Measurements from ENCODE around the gene TBL1X.
"Not testable (repeated sequence)": the region's sequence is repeated elsewhere in the genome, so short reads cannot be mapped to it uniquely, and the experiment has no call there.

TBL1X gene

DNA sequence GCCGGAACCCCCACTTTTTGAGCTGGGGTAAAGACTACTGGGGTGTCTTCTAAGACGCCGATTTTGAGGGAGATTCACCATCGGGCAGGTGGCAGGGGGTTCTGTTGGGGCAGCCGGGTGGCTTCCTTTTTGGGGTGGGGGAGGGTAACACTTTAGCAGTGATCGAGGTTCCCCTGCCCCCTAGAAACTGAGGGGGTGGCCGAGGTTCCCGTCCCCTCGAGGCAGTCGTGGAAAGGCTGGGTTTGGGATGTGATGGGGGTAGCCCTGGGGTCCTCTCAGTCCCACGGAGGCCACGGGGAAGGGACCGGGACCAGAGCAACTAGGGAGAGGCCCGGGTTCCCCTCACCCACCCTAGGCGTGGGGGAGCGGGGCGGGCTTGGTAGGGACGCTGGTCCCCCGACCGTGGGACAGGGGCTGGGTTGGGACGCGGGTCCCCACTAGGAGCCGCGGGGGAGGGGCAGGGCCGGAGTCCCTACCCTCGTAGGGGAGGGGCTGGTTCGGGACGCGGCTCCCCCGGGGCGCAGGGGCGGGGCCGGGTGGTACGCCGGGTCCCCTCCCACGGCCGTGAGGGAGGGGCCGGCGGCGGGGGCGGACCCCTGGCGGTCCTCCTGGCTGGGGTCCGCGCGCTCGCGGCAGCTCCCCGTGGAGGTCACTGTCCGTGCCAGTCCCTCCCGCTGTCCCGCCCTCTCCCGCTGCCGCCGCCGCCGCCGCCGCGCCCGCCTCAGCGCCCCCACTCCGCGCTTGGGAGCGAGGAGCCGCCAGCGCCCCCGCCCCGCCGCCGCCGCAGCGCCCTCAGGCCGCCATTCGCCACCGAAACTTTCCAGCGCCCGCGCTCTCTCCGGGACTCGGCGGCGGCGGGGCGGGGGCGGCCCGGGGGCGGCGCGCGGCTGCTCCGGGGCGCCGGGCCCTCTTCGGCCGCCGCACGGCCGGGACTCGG is at the start of gene TBL1X:
Gene TBL1X (plus strand): TSS at position 624 of the 937 bp plus-strand sequence. CDS start 188,529 bp downstream, outside the sequence.
- peak in 1 of 2 experiments; percentile 88 for DNase-seq

DNA sequence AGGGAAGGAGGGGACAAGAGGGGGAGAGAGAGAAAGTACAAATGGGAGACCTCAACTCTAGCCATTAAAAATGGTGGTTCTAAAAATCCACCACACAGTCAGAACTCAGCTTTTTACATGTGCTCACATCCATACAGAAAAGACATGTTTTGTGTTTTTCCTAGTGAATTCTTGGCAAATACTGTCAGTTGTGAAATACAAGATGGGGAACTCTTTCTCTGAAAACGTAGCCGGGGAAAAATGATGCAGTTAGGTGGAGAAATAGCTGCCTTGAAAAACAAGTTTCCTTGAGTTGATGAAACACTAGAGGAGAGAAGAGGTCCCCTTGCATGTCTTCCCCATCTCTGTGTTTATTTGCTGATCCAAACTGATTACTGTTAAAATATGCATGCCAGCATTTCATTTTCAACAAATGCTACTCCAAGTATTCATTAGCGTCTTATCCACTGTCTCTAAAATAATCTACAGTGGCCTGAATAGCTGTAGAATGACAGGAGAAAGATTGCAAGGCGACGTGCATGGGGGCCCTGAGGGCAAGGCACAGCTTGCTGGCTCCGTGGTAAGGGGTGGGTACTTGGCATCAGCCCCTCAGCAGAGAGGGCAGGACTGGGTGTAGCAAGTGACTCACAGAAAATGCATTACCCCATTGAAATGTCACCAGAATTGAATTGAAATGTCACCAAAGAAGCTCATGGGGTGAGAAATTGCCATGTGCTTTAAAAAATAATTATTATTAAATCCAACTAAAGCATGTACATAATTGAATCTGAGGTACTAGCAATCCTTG is 48.1 kb upstream of the TBL1X start:
- no peak for DNase-seq

DNA sequence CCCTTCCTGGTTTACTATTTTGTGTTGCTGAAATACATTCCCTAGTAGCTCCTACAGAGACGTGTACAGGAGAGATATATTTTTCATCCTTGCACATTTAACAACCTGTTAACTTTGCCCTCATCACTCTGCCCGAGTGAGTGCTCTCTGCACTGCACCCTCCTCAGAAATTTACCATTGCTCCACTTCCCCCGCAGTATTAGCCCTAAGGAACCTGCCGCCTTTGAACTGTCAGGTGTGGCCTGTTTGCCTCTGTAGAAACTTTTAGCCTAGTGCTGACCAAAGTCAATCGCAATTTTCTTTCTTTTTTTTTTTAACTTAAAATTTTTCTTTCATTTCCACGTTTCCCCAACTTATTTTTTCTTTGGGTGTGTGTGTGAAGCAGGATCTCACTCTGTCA is 46.6 kb upstream of the TBL1X start:
- DNase-seq, result no peak

GRCh38 chrX:9420275-9421265 is 44.3 kb upstream of the TBL1X start:
- no peak for DNase-seq

DNA sequence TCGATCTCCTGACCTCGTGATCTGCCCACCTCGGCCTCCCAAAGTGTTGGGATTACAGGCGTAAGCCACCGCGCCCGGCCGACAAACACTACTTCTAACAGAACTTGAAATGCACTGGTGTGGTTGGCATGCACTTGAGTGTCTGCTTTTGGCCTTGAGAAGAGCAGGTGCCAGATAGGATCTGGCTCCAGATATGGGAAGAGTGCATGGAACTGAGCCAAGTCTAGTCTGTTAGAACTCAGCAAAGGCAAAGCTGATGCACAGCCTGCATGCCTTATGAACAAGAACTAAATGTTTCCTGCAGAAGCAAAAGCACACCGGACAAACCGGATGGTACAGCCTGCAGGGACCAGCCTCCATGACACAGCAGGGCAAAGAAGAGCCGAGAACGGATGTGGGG is 35.1 kb upstream of the TBL1X start:
- DNase-seq, result no peak

DNA sequence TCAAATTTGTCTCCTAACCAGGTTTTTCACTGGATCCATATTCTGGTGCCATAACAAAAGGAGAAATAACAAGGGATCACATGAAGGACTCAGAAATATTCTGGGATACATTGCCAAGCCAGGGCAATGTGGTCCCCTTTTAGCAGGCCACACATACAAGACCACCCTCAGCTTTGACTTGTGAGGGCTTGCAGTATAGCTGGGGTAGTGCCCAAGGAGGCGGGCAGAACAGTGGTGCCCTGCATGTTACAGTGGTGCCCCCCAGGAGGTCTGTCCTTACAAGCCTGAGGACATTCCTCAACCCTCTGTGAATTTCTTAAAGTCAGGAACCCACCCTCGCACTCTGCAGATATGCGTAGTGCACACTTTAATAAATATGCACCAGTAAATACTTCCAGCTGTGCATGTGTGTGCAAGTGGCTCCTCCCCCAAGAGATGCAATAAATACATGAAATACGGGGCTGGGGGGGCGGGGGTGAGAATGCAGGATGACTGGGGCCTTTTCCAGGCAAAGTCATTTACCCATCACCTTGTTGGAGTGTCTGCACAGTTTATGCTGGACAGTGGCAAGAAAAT is 34.4 kb upstream of the TBL1X start:
- DNase-seq, result no peak

DNA sequence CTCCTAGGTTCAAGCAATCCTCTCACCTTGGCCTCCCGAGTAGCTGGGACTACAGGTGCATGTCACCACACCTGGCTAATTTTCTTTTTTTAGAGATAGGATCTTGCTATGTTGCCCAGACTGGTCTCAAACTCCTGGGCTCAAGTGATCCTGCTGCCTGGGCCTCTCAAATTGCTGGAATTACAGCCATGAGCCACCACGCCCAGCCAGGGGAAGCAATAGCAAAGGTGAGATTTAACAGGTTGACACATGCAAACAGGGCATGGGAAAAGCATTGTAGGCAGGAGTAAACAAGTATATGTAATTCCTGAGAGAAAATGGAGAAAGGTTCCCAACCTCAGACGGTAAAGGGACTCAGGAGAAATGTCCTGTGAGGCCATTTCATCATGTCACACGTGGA is 33.6 kb upstream of the TBL1X start:
- DNase-seq, result no peak

- DNase-seq, result no peak
Measured at GRCh38 chrX:9433596-9433995, 31.3 kb upstream of the TBL1X start.

DNA sequence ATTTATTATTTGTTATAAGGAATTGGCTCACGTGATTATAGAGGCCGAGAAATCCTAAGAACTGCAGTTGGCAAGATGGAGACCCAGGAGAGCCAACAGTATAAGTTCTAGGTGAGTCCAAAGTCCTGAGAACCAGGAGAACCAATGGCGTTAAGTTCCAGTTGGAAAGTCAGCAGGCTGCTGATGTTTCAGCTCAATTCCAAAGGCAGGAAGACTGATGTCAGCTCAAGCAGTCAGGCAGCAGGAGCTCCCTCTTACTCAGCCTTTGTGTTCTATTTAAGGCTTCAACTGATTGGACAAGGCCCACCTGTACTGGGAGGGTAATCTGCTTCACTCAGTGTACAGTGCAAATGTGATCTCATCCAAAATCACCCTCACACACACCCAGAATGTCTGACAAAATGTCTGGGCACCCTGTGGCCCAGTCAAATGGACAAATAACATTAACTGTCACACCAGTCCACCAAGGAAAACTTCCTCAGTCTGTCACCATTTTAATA is 30.8 kb upstream of the TBL1X start:
- no peak for DNase-seq

- DNase-seq, result not testable (repeated sequence)
Measured at GRCh38 chrX:9435086-9435485, 29.8 kb upstream of the TBL1X start.

- DNase-seq, result no peak
Measured at GRCh38 chrX:9436812-9437211, 28.0 kb upstream of the TBL1X start.

GRCh38 chrX:9438933-9439494 is 25.8 kb upstream of the TBL1X start:
- no peak for DNase-seq

DNA sequence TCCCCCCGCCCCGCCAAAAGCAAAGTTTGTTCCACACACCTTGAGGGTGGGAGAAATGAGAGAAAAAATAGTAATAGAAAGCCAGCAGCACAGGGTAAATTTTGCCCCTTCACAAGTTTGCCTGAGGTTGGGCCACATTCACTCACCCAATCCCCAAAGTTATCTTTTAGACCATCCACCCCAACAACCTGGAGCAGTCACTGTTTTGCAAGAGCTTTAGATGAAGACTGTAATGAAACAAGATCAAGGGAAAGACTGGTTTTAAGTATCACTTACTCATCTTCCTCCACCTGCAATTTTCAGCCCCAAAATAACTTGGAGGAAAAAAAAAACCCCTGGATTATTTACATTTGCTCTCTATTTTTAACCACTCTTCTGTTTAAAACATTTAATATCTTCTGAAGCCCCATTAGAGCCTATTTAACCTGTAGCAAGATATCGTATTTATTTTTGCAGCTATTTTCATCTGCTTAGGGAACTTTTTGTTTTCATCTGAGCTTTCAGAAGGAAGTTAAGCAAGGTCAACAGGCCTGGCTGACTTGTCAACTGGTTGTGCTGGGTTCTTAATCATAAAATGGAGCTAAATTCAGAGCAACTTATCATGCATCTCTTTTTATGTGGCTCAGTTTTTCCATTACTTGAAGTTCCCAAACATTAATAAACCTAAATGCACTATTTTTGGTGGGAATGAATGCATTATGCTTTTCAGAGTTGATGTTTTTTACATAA is 24.6 kb upstream of the TBL1X start:
- no peak for DNase-seq

- DNase-seq, result no peak
Measured at GRCh38 chrX:9442056-9442455, 22.8 kb upstream of the TBL1X start.

GRCh38 chrX:9443327-9443726 is 21.5 kb upstream of the TBL1X start:
- no peak for DNase-seq

DNA sequence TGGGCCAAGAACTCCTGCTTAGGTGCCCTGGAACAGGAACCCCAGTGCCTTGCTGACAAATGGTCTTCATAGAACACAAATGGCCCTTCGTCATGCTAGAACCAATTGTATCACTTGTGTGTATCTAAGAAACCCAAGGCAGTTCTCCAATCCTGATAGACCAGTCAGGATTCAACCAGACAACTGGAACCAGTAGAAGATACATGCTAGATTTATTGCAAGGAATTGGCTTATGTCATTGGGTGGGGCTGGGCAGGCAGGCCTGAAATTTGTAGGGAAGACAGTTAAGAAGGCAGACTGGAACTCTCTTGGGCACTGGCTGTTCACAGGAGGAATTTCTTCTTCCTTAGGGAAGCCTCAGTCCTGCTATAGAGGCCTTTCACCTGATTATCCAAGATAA is 17.0 kb upstream of the TBL1X start:
- no peak for DNase-seq

DNA sequence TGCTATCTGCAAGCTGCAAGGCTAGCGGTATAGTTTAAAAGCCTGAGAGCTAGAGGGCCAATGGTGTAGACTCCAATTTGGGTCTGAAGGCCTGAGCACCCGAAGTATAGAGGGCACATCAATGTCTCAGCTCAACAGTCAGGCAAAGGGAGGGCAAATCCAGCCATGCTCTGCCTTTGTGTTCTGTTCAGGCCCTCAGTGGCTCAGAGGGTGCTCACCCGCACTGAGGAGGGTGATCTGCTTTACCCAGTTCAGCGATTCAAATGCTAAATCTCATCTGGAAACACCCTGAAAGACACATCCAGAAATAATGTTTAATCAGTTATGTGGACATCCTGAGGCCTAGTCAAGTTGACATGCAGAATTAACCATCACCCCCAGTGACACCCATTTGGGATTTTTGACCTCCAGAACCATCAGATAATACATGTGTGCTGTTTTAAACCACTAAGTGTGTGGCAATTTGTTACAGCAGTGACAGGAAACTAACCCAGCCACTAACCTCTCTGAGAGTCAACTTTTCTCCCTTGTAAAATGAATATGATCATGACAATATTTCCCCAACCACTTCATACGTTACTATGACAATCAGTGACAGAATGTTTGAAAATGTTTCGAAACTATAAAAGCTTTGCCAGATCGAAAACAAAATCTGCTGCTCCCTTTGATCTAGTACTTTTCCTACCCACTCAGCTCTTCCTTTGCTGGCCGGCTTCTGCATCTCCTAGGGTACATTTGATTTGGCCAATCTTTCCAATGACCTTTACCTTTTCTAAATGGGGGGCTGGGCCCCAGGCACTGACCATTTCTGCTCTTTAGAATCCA is 8.4 kb upstream of the TBL1X start:
- DNase-seq, result no peak

DNA sequence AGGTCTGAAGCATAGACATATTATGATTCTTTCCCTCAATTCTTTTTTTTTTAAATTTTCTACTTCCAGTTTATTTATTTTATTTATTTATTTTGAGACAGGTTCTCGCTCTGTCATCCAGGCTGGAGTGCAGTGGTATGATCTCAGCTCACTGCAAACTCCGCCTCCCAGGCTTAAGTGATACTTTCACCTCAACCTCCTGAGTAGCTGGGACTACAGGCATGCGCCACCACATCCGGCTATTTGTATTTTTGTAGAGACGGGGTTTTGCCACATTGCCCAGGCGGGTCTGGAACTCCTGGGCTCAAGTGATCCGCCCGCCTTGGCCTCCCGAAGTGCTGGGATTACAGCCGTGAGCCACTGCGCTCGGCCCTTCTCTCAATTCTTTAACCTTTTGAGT is 6.8 kb upstream of the TBL1X start:
- not testable (repeated sequence) for DNase-seq

DNA sequence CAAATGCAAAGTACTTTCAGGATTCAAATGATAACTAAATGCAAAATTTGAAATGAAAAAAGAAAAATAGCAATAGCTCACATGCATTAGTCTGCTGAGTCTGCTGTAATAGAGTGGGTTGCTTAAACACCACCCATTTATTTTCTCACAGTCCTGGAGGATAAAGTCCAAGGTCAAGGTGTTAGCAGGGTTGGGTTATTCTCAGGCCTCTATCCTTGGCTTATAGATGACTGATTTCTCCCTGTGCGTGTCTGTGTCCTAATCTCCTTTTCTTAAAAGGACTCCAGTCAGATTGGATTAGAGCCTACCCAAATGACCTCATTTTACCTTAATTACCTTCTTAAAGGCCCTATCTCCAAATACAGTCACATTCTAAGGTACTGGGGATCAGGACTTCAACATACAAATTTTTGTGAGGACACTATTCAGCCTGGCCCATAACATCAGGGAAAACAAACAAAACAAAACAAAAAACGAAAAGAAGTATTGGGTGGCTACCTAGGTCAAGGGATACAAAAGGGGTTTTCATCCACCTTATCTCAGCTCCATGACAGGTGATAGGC is 6.3 kb upstream of the TBL1X start:
- DNase-seq, result no peak

Measured in NCI-H526 (cell line).